SK-N-DZ (cell line): ENCODE data around the gene KIF3A.
"Not testable (repeated sequence)": the region's sequence is repeated elsewhere in the genome, so short reads cannot be mapped to it uniquely, and the experiment has no call there.

Experiments
- DNase-seq: peaks from one replicate; pipeline ENCODE4 v3.0.0-alpha.2; 2015; ENCODE audit warnings: low spot score

The KIF3A gene

GRCh38 chr5:132718544-132719312 lies 18.6 kb downstream of the KIF3A start:
- no peak for DNase-seq

DNA sequence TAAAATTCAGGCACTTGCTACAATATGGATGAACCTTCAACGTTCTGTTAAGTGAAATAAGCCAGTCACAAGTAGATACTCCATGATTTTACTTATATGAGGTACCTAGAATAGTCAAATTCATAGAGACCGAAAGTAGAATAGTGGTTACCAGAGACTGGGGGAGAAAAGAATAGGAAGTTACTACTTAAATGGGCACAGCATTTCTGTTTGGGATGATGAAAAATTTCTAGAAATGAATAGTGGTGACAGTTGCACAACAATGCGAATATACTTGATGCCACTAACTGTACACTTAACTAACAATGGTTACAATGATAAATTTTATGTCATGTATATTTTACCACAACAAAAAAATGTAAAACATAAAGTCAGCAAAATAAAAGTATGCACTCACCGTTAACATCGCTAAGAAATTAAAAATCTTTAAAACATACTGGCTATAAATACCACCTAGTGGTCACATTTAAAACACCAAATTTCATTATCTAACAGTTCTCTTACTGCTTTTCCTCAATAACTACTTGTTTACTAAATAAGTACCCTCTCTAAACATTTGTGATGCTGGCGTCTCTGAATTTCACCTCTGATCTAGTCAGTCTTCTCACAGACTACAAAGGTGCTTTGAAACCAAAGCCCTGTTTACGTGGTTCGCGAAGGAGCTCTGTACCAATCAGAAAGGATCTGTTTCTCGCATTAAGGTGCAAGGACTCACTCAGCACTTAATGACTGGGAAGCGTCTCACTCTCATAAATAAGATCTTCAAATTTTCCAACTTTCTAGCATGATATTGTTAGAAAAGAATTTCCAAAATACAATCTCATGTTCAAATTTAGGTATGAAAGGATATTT lies 22.7 kb downstream of the KIF3A start:
- no peak for DNase-seq

GRCh38 chr5:132708645-132709044 lies 28.7 kb downstream of the KIF3A start:
- no peak for DNase-seq

GRCh38 chr5:132704875-132705274 lies 32.5 kb downstream of the KIF3A start:
- no peak for DNase-seq

GRCh38 chr5:132695956-132696355 lies 41.4 kb downstream of the KIF3A start:
- DNase-seq = no peak

- DNase-seq = no peak
Measured at GRCh38 chr5:132692632-132692967, 44.7 kb downstream of the KIF3A start.

DNA sequence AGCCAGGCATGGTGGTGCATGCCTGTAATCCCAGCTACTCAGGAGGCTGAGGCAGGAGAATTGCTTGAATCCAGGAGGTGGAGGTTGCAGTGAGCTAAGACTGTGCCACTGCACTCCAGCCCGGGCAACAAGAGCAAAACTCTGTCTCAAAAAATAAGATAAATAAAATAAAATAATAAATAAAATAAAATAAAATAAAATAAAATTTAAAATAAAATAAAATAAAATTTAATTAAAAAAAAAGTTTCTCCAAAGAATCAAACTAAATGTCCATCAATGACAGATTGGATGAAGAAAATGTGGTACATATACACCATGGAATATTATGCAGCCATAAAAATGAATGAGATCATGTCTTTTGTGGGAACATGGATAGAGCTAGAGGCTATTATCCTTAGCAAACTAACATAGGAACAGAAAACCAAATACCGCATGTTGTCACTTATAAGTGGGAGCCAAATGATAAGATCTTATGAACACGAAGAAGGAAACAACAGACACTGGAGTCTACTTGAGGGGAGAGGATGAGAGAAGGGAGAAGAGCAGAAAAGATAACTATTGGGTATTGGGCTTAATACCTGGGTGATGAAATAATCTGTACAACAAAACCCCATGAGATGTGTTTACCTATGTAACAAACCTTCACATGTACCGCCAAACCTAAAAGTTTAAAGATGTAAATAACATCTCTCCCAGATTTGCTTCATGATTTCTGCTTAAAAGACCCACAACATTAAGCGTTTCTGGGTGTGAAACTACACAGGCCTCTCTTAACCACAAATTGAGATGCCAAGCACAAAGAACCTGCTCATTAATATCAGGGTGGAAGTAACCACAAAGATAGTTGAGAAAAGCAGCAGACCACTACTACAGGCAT lies 45.4 kb downstream of the KIF3A start:
- DNase-seq = not testable (repeated sequence)

- no peak for DNase-seq
Measured at GRCh38 chr5:132690156-132690555, 47.2 kb downstream of the KIF3A start.

DNA sequence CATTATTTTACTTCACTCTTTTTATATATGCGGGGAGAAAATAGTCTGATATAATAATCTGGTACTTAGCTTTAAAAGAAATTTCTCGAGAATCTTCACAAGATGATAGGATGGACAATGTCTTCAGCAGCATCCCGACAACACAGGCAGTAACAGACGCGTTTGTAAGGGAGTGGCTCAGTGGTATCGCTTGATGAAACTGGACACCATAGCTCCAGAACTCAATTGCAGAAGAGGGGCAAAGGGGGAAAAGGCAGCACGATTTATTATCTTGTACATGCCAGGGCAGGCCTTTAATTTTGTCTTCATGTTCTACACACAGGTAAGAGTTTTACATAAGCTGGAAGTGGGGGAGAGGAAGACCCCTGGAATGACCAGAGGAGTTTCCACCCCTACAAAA lies 47.8 kb downstream of the KIF3A start:
- DNase-seq = no peak

DNA sequence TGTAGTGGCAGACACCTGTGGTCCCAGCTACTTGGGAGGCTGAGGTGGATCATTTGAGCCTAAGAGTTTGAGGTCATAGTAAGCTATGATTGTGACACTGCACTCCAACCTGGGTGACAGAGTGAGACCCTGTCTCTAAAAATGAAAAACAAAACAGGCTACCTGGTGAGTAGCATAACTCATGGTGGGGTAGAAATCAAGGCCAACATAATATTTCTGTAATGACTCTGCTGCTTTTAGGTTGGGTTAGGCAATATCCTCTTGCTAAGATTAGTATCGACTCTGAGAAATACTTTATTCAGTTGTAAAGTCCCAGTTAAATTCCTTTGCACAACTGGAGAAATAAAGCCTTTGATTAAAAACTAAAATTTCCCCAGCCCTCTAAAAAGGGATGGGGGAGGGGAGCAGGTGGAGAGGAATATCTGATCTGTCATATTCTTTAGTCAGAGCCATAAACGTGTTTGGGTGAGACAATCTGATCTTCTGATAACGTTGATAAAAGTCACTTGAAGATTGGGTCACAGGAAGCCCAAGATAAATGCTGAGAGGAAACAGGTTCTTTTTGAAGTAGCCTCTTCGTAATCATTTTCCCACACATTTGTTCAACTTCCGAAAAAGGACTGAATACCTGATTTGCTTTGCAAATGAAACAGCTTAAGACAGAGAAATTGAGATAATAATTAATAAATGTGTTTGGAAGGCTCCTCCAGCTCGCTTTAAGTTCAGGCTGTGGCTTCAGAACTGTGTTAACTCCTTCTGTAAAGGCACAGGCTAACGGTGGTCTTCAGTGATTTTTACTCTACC lies 48.6 kb downstream of the KIF3A start:
- DNase-seq = no peak

- no peak for DNase-seq
Measured at GRCh38 chr5:132687995-132688394, 49.4 kb downstream of the KIF3A start.

- DNase-seq = no peak
Measured at GRCh38 chr5:132686193-132686592, 51.2 kb downstream of the KIF3A start.

DNA sequence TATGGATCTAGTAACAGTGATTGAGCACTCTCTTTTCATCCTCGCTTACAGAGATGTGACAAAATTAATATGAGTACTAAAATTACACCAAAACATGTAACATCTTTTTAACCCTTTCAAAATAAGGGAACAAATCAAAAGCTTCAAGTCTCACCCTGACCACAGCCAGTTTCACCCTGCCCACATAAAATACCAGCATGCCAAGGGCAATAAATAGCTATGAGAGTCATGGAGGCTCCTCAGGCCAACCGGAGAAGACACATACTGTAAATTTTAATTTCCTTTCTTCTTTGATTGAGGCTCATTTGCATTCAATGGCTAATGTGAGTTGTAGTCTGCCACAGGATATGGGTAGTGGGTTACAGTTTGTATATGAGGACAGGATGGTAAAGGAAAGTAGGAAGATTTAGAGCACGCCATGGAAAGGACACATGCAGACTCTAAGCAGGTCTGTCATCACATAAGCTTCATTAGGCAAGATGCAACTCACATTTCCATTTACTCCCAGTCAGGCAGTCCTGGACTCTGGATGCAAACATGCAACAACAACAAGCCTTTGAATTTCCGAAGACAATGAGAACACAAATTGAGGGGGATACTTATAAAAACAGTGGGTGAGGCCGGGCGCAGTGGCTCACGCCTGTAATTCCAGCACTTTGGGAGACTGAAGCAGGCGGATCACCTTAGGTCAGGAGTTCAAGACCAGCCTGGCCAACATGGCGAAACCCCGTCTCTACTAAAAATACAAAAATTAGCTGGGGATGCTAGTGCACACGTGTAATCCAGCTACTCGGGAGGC lies 52.2 kb downstream of the KIF3A start:
- DNase-seq = no peak

- DNase-seq = no peak
Measured at GRCh38 chr5:132684491-132684890, 52.9 kb downstream of the KIF3A start.

- no peak for DNase-seq
Measured at GRCh38 chr5:132681983-132682382, 55.4 kb downstream of the KIF3A start.

GRCh38 chr5:132681476-132681831 lies 55.9 kb downstream of the KIF3A start:
- DNase-seq = no peak

DNA sequence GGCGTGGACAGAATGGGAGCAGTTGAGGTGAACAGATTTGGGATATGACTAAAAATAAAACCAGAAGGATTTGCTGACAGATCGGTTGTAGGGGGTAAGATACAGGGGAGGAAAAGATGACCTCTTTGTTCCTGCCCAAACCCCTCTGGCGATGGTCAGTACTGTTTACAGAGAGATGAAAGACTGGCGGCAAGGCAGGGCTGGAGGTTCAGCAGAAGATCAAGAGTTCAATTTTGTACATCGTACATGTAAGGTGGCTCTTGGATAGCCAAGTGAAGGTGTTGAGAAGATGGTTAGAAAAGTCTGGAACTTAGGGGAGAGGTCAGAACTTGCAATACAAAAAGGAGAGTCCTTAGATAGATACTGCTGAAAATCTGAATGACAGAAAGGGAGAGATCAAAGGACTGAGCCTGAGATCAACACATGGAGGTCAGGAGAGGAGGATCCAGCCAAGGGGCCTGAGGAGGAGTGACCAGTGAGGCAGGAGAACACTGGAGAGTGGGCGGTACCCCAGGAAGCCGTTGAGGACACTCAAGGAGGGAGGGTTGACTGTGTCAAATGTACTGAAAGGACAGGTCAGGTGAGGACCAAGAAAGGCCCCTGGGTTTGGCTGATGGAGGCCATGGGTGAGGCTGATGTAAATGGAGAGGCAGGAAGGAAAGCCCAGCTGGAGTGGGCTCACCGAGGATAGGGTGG lies 56.4 kb downstream of the KIF3A start:
- DNase-seq = no peak

DNA sequence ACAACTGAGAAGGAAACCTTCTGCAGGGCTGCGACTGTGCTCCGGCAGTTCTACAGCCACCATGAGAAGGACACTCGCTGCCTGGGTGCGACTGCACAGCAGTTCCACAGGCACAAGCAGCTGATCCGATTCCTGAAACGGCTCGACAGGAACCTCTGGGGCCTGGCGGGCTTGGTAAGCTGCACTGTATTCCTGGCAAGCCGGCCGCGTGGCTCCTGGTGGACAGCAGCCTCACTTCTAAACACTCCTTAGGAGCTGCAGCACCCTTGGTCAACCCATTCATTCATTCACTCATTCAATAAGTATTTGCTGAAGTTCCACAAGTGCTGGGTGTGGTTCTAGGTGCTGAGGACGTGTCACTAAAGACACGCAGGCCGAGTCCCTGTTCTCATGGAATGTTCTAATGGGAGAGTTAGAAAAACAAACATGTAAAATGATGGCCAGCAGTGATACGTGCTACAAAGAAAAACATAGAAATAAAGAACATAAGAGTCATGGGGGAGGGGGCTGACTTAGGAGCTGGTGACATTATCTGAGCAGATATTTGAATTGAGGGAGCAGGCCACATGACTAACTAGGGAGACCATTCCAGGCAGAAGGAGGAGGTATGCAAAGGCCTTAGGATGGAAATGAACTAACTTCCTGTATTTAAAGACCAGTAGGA lies 57.5 kb downstream of the KIF3A start:
- DNase-seq = no peak

DNA sequence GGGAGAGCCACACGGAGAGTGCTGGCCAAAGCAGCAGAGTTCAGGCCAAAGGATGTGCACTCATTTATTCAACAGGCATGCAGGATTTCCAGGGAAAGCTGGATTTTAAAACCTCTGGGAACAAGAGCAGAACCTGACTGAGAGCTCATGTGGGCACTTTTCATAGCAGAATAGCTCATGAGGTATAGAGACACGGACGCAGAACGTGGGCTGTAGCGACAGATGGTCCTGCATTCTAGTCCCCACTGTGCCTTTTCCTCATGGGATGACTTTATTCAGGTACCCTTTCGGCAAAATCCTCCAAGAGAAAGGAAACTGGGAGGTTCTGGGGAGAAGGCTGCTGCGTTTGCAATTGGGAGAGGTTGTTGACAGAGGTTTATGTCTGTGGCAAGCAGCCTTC lies 58.2 kb downstream of the KIF3A start:
- DNase-seq = no peak
